ENCODE measurements around the gene FBXO47.
"Not testable (repeated sequence)": the region's sequence is repeated elsewhere in the genome, so short reads cannot be mapped to it uniquely, and the experiment has no call there.

FBXO47 gene

DNA sequence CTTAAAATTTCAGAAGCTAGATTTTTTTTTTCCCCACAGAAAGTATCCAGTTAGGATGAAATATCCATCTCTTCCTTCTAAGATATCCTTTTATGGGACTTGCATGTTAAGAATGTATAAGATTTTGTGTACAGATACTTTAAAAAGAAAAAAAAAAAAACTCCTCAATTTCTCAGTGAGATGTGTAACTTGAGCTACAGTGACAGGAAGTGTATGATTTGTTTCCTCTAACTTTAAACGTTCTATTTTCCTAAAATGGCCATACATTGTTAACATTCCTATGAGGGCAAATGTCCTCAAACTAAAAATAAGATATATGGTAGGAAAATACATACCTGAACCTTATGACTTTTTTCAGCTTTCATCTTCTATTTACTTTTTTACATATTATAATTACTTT is 8.9 kb downstream of the FBXO47 start:
- H3K36me3 Mint-ChIP-seq: no peaks in the 10 kb centered on the region
- no peaks in the 10 kb centered on the region for H3K27me3 Mint-ChIP-seq
- peaks cover 32% of the 10 kb centered on the region for H3K4me1 Mint-ChIP-seq (ENCODE audit: low read depth)
- H3K4me3 Mint-ChIP-seq: no peak overlapping the region
- no peaks in the 10 kb centered on the region for H3K9me3 Mint-ChIP-seq (ENCODE audit: low read depth)
- peak overlapping the region; percentile 41 for H3K27ac Mint-ChIP-seq

DNA sequence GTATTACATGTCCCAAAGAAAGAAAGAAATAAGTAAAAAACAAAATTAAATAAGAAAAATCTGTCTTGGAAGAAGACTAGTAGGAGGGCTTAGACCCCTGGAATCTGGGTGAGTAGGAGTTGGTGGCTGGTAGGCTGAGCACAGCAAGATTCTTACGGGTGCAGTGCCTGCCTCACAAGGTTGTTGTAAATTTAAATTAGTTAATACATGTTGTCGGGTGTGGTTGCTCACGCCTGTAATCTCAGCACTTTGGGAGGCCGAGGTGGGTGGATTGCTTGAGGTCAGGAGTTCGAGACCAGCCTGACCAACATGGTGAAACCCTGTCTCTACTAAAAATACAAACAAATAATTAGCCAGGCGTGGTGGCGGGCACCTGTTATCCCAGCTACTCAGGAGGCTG is 13.4 kb downstream of the FBXO47 start:
- H3K4me1 Mint-ChIP-seq (ENCODE audit: low read depth): peaks cover 12% of the 10 kb centered on the region
- not testable (repeated sequence) for H3K9me3 Mint-ChIP-seq (ENCODE audit: low read depth); H3K4me3 Mint-ChIP-seq; H3K27me3 Mint-ChIP-seq; H3K27ac Mint-ChIP-seq; H3K36me3 Mint-ChIP-seq

DNA sequence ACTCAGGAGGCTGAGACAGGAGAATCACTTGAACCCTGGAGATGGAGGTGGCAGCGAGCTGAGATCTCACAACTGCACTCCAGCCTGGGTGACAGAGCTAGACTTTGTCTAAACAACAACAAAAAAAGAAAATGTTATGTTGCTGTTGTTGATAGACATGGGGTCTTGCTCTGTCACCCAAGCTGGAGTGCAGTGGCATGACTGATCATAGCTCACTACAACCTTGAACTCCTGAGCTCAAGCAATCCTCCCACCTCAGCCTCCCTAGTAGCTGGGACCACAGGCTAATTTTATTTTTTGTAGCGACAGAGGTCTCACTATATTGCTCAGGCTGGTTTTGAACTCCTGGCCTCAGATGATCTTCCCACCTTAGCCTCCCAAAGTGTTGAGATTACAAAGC is 20.0 kb downstream of the FBXO47 start:
- no peak overlapping the region for H3K27ac Mint-ChIP-seq
- H3K9me3 Mint-ChIP-seq (ENCODE audit: low read depth): no peaks in the 10 kb centered on the region
- H3K4me1 Mint-ChIP-seq (ENCODE audit: low read depth): no peaks in the 10 kb centered on the region

DNA sequence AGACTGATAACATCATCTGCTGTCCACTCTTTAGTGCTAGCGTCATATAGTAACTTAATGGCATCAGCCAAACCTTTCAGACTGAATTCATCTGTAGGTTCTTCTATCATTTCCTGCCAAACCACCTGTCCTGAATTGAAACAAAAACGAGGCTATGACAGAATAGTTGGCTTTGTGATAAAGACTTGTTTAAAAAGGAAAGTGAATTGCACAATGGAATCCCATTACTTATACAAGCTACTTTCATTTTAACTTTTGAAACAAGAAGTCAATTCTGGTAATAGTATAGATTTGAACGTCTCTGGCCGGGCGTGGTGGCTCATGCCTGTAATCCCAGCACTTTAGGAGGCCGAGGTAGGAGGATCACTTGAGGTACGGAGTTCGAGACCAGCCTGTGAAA is 23.6 kb downstream of the FBXO47 start:
- Mint-ChIP-seq H3K4me3 (no peak overlapping the region), H3K9me3 (ENCODE audit: low read depth) (no peaks in the 10 kb centered on the region), H3K4me1 (ENCODE audit: low read depth) (no peaks in the 10 kb centered on the region), H3K27ac (no peak overlapping the region), H3K27me3 (no peaks in the 10 kb centered on the region), H3K36me3 (no peaks in the 10 kb centered on the region)

More for the DNA sequence above, 20.0 kb downstream of the FBXO47 start:
- Mint-ChIP-seq H3K27me3 (no peaks in the 10 kb centered on the region), H3K4me3 (no peak overlapping the region), H3K36me3 (no peaks in the 10 kb centered on the region)

DNA sequence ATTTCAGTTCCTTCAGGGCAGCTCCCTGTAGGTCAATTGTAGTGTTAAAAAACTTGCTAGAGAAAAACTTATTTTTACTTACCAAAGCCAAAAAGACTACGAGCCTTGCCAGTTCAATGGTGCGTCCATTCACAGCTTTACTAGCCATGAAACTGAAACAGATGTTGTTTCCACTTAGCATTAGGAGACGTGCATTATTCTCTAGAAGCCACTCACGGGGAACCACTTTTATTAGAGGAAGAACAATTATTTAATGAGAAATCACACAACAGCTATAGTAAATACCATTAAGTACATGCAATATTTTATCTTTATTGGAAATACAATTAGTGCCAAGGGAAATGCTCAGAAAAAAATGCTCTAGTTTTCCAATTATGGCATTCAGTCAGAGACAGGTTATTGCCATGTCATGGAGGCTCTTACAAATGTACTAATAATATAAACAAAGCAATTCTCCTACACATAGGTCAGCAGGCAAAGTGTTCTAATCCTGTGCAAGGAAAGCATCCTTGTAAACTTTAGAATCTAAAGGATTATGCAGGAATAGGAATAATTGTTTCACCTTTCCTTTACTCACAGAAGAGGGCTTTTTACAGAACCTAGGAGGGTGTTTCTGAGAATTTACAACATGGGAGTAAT is 24.4 kb downstream of the FBXO47 start:
- Mint-ChIP-seq H3K27ac (no peak overlapping the region), H3K4me3 (no peak overlapping the region), H3K9me3 (ENCODE audit: low read depth) (no peaks in the 10 kb centered on the region)

DNA sequence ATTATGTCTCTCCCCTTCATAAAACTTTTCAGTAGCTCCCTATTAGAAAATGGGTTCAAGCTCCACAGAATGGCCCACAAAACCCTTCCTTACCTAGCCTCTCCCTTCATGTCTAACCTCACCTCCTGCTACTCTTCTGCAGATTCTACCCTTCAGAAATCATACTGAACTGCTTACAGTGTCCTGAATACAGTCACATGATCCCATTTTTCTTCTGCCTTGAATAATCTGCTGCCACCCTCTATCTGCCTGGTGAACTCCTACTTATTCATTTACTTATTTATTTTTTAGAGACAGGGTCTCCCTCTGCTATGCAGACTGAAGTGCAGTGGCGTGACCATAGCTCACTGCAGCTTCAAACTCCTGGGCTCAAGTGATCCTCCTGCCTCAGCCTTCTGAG is 26.8 kb downstream of the FBXO47 start:
- no peaks in the 10 kb centered on the region for H3K27me3 Mint-ChIP-seq
- no peaks in the 10 kb centered on the region for H3K9me3 Mint-ChIP-seq (ENCODE audit: low read depth)
- H3K36me3 Mint-ChIP-seq: no peaks in the 10 kb centered on the region
- H3K27ac Mint-ChIP-seq: no peak overlapping the region
- no peaks in the 10 kb centered on the region for H3K4me1 Mint-ChIP-seq (ENCODE audit: low read depth)
- no peak overlapping the region for H3K4me3 Mint-ChIP-seq

More for the DNA sequence above, 24.4 kb downstream of the FBXO47 start:
- Mint-ChIP-seq H3K4me1 (ENCODE audit: low read depth) (no peaks in the 10 kb centered on the region), H3K36me3 (no peaks in the 10 kb centered on the region), H3K27me3 (no peaks in the 10 kb centered on the region)

DNA sequence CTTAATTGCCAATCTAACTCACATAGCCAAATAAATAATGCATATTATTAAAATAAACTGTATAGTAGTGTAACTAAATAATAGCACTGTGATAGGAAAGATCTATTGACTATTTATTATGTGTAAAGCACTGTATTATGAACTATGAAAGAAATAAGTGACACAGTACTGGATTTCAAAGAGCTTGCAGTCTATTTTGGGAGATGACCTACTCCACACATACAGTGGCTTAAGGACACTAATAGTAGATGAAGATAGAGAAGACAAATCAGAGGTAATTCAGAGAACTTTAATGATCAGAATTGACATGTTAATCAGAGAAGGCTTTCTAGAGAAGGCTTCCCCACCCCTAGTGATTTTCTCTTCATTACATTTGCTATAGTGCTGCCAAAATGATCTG is 27.2 kb downstream of the FBXO47 start:
- no peaks in the 10 kb centered on the region for H3K4me1 Mint-ChIP-seq (ENCODE audit: low read depth)
- H3K4me3 Mint-ChIP-seq: no peak overlapping the region
- H3K36me3 Mint-ChIP-seq: no peaks in the 10 kb centered on the region
- no peaks in the 10 kb centered on the region for H3K9me3 Mint-ChIP-seq (ENCODE audit: low read depth)
- H3K27ac Mint-ChIP-seq: no peak overlapping the region
- H3K27me3 Mint-ChIP-seq: no peaks in the 10 kb centered on the region

DNA sequence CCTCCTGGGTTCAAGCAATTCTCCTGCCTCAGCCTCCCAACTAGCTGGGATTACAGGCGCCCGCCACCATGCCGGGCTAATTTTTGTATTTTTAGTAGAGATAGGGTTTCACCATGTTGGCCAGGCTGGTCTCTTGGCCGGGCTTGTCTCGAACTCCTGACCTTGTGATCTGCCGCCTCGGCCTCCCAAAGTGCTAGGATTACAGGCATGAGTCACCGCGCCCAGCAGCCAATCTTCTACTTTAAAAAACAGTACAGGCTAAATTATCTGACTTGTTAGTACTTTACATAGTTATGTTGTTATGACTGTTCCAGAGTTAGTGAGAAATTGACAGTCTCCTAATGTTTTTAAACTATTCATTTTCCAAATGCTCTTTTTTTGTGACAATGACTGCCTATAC is 33.2 kb downstream of the FBXO47 start:
- not testable (repeated sequence) for H3K36me3 Mint-ChIP-seq; H3K4me3 Mint-ChIP-seq; H3K27ac Mint-ChIP-seq; H3K27me3 Mint-ChIP-seq; H3K4me1 Mint-ChIP-seq (ENCODE audit: low read depth); H3K9me3 Mint-ChIP-seq (ENCODE audit: low read depth)

DNA sequence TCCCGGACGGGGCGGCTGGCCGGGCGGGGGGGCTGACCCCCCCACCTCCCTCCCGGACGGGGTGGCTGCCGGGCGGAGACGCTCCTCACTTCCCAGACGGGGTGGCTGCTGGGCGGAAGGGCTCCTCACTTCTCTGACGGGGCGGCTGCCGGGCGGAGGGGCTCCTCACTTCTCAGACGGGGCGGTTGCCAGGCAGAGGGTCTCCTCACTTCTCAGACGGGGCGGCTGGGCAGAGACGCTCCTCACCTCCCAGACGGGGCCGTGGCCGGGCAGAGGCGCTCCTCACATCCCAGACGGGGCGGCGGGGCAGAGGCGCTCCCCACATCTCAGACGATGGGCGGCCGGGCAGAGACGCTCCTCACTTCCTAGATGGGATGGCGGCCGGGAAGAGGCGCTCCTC is 36.4 kb downstream of the FBXO47 start:
- H3K4me3 Mint-ChIP-seq; H3K36me3 Mint-ChIP-seq; H3K27me3 Mint-ChIP-seq; H3K9me3 Mint-ChIP-seq (ENCODE audit: low read depth); H3K27ac Mint-ChIP-seq: not testable (repeated sequence)
- peaks cover 11% of the 10 kb centered on the region for H3K4me1 Mint-ChIP-seq (ENCODE audit: low read depth)

DNA sequence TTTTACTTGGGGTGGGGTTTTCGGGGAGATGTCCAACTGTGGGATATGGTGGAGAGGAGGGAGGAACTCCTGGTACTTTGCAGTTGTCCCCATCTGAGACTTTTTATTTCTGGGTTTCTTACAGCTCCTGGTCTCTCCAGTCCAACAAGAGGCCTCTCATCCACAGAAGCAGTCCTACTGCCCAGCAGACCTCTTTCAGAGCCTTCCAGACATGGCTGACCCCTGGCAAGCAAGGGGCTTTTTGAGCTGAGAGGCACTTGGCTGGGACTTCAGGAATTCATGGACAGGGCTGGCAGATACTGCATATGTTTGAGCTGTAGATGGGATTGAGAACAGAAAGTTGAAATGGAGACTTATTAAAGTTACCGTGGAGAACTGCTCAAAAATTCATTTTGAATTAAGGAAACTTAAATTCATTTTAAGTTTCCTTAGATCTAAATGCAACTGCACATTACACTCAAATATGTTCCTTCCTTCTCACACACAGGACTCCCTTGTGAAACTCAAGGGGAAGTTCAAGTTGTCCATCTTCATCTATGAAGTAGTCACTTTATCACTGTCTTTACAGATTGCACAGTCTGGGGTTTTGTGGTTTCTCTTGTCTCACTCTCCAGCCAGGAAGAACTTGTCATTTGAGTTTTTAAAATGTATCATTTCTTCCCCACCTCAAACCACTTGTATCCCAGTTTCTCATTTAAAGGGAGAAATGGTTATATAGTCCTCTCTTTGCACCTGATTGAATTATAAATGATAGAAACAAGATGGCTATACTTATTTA is 40.7 kb downstream of the FBXO47 start:
- peak overlapping the region; percentile 70 for H3K4me3 Mint-ChIP-seq
- no peaks in the 10 kb centered on the region for H3K36me3 Mint-ChIP-seq
- peaks cover 33% of the 10 kb centered on the region for H3K4me1 Mint-ChIP-seq (ENCODE audit: low read depth)
- no peaks in the 10 kb centered on the region for H3K27me3 Mint-ChIP-seq
- no peaks in the 10 kb centered on the region for H3K9me3 Mint-ChIP-seq (ENCODE audit: low read depth)
- peak overlapping the region; percentile 36 for H3K27ac Mint-ChIP-seq

DNA sequence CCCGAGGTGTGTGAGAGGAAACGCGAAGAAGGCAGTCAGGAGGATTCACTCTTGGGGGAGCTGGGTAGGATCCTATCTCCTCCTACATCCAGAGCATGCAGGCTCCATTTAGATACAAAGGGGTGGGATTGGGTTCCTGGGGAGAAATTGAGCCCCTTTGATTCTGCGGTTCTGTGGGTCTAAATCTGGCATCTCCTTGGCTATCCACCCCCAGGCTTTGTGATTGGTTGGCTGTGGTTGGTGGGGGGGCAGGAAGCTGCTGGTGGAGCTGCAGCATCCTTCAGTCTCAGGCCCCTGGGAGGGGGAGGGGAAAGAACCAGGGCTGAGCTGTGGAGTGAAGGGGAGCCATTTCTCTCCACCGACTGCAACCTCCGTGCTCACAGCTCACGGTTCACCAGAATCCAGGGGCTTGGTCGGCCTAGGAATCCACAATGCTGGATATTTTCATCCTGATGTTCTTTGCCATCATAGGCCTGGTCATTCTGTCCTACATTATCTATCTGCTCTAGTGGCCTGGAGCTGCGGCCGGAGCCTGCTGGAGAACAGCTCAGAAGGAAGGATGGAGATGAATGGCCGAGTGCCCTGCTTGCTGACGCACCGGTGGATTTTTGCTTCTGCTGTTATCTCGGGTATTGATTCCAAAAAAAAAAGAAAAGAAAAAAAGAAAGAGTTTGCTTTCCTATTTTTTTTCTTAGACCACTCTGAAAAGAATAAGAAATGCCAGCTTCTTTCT is 41.8 kb downstream of the FBXO47 start, which contains the start of gene LASP1NB:
LASP1NB (plus strand) TSS at position 352 of the 733 bp plus-strand sequence.
- peaks cover 37% of the 10 kb centered on the region for H3K4me1 Mint-ChIP-seq (ENCODE audit: low read depth)
- H3K4me3 Mint-ChIP-seq: peak within 1 kb of the TSS; percentile 70
- H3K27ac Mint-ChIP-seq: peak within 1 kb of the TSS; percentile 72
- H3K9me3 Mint-ChIP-seq (ENCODE audit: low read depth): no peaks in the 10 kb centered on the region
- H3K36me3 Mint-ChIP-seq: no peaks in the 10 kb centered on the region
- H3K27me3 Mint-ChIP-seq: no peaks in the 10 kb centered on the region

DNA sequence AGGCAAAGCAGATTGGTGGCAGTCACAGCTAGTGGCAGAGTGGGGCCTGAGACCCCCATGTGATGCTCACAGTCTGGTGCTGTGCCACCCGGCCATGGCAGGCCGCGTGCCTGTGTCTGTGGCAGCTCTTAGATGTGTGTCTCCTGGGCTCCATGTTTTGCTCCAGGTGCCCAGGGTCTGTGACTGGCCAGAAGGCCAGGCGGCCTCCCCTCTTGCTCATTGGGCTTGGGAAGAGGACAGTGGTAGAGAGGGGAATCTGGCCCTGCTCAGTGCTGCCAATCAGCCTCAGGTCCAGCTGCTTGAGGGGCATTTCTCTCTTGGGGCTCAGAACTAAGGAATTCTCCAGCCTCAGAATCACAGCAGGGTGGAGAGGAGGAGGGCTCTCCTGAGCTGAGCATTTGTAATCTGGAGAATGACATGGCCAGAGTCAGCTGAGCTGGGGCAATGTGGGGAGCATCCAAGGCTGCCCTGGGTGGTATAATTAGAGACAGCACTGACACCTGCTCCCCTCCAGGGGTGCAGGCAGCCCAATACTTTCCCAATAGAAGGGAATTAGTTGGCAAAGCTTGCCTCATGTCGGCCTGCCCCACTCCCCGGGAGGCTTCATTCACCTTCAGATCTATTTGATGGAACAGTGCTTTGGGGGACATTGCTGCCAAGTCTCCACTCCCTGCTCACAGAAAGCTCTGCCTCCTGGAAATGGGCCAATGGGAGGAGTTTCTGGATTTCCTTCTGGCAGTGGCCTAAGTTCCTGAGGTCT is 44.5 kb downstream of the FBXO47 start:
- Mint-ChIP-seq H3K9me3 (ENCODE audit: low read depth) (no peaks in the 10 kb centered on the region), H3K36me3 (no peaks in the 10 kb centered on the region), H3K4me3 (no peak overlapping the region), H3K27me3 (no peaks in the 10 kb centered on the region), H3K4me1 (ENCODE audit: low read depth) (peaks cover 41% of the 10 kb centered on the region), H3K27ac (no peak overlapping the region)

DNA sequence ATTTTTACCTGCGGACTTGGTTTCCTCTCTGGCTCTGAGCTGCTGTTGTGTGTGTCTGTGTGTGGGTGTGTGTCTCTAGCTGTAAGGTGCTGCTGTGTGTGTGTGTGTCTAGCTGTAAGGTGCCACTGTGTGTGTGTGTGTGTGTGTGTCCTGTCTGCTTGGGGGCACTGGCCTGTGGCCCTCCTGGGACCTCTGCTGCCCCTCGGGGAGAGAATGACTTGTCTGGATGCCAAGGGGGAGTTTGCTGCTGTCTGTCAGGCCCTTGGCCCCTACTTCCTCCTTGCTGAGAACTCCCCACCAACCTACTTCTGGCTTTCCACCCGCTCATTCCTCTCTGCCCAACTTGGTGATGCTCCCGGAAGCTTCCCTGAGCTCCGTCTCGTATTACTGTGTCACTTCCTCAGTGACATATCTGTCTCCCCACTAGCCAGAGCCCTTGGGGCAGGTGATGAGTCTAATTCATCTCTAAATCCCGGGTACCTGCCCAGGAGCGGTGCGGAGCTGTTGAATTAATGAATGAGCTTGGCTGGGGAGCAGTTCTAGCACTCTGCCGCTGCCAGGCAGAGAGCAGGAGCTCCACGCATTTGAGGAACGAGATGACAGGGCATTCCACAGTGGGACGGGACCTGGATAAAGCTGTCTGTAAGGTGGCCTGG is 45.3 kb downstream of the FBXO47 start:
- no peaks in the 10 kb centered on the region for H3K27me3 Mint-ChIP-seq
- H3K27ac Mint-ChIP-seq: peak overlapping the region; percentile 81
- no peaks in the 10 kb centered on the region for H3K9me3 Mint-ChIP-seq (ENCODE audit: low read depth)
- H3K36me3 Mint-ChIP-seq: no peaks in the 10 kb centered on the region
- H3K4me3 Mint-ChIP-seq: no peak overlapping the region
- H3K4me1 Mint-ChIP-seq (ENCODE audit: low read depth): peaks cover 45% of the 10 kb centered on the region
